Cardiac muscle cell (in vitro differentiated cells and primary cell): ENCODE results near the gene PRM2. TPM values are rescaled to one million over a fixed set of nuclear protein-coding genes. Genes with fewer than 3 reads are reported as not detected.

ENCODE experiments used
- DNase-seq, 2 donors: peaks; one replicate each; pipeline versions ENCODE4 v3.0.0 to v3.0.0-alpha.2; 2010 to 2017; ENCODE audit warnings: low read depth in 1 of 2, low spot score in 1 of 2
- H3K27ac ChIP-seq: fragments of 200-600 bp; sonication (generic); 2 replicates; pipeline ENCODE4 v1.5.1; 2016
- H3K27me3 ChIP-seq: fragments of 200-600 bp; sonication (generic); 2 replicates; pipeline ENCODE4 v1.6.0; 2016; ENCODE audit warnings: control low read depth
- H3K36me3 ChIP-seq: fragments of 200-600 bp; sonication (generic); 2 replicates; pipeline ENCODE4 v1.5.1; 2016; ENCODE audit warnings: control low read depth
- H3K4me1 ChIP-seq: fragments of 200-600 bp; sonication (generic); 2 replicates; pipeline ENCODE4 v1.8.1; 2017; ENCODE audit warnings: low read depth, mild to moderate bottlenecking, mixed run types
- H3K4me3 ChIP-seq: fragments of 200-600 bp; sonication (generic); 2 replicates; pipeline ENCODE4 v1.5.1; 2016; ENCODE audit warnings: mild to moderate bottlenecking
- H3K9me3 ChIP-seq: fragments of 200-600 bp; sonication (generic); 2 replicates; pipeline ENCODE4 v1.5.1; 2017; ENCODE audit warnings: low read depth, mild to moderate bottlenecking, control low read depth
- CTCF ChIP-seq: IDR thresholded peaks from 2 replicates; pipeline ENCODE4 v1.5.1; 2012; ENCODE audit warnings: low read depth, mild to moderate bottlenecking, low read length
- polyA plus RNA-seq: library from polyadenylated mRNA; unstranded; fragments of >200 nt; fragmentation: Nextera tagmentation; extraction: Ambion mirVana; gene quantifications from 2 replicates; pipeline ENCODE4 v1.2.1, GENCODE V29; 2016
- total RNA-seq: library from RNA; depleted of rRNA; stranded (reverse); fragments of >200 nt; gene quantifications from 2 replicates; pipeline ENCODE4 v1.2.3, GENCODE V29; 2016

The PRM2 gene
- 0.42 TPM in 1 of 2 replicates, not detected in the other for total RNA-seq
- polyA plus RNA-seq = not detected in 2 replicates

GRCh38 chr16:11276143-11276895 is at the start of gene PRM2:
TSS of gene PRM2 (minus strand) at chr16:11276480. CDS start at chr16:11276370, 110 bp downstream.
- Histone ChIP-seq H3K36me3 (no peaks in the 10 kb centered on the region), H3K9me3 (no peaks in the 10 kb centered on the region), H3K4me1 (no peaks in the 10 kb centered on the region), H3K4me3 (no peak within 1 kb of the TSS), H3K27ac (no peak within 1 kb of the TSS), H3K27me3 (no peaks in the 10 kb centered on the region)
- no peak for DNase-seq
- no peak for TF ChIP-seq CTCF

GRCh38 chr16:11325404-11326083 is 49.3 kb upstream of the PRM2 start:
- no peak for DNase-seq
- TF ChIP-seq CTCF = no peak
- Histone ChIP-seq H3K9me3 (no peaks in the 10 kb centered on the region), H3K27me3 (no peaks in the 10 kb centered on the region), H3K4me1 (no peaks in the 10 kb centered on the region), H3K27ac (no peak overlapping the region), H3K4me3 (no peak overlapping the region), H3K36me3 (no peaks in the 10 kb centered on the region)

GRCh38 chr16:11323551-11324336 is 47.5 kb upstream of the PRM2 start:
- H3K27ac ChIP-seq = no peak overlapping the region
- no peak for TF ChIP-seq CTCF
- DNase-seq = no peak
- H3K4me3 ChIP-seq = no peak overlapping the region
- no peaks in the 10 kb centered on the region for H3K27me3 ChIP-seq
- H3K36me3 ChIP-seq = no peaks in the 10 kb centered on the region
- H3K9me3 ChIP-seq = no peaks in the 10 kb centered on the region
- H3K4me1 ChIP-seq = no peaks in the 10 kb centered on the region

GRCh38 chr16:11322823-11323222 is 46.5 kb upstream of the PRM2 start:
- H3K27ac ChIP-seq = no peak overlapping the region
- no peak overlapping the region for H3K4me3 ChIP-seq
- TF ChIP-seq CTCF = no peak
- no peak for DNase-seq
- no peaks in the 10 kb centered on the region for H3K27me3 ChIP-seq
- H3K9me3 ChIP-seq = no peaks in the 10 kb centered on the region
- H3K36me3 ChIP-seq = no peaks in the 10 kb centered on the region
- H3K4me1 ChIP-seq = no peaks in the 10 kb centered on the region

- TF ChIP-seq CTCF = no peak
- Histone ChIP-seq H3K4me1 (no peaks in the 10 kb centered on the region), H3K9me3 (no peaks in the 10 kb centered on the region), H3K27ac (no peak overlapping the region), H3K36me3 (no peaks in the 10 kb centered on the region), H3K4me3 (no peak overlapping the region), H3K27me3 (no peaks in the 10 kb centered on the region)
- DNase-seq = no peak
Measured at GRCh38 chr16:11321662-11322061, 45.4 kb upstream of the PRM2 start.
